ENCODE data around the gene HPSE. TPM values are rescaled to one million over a fixed set of nuclear protein-coding genes. Genes with fewer than 3 reads are reported as not detected.
"Not testable (repeated sequence)": the region's sequence is repeated elsewhere in the genome, so short reads cannot be mapped to it uniquely, and the experiment has no call there.

HPSE gene
- total RNA-seq, 1 donor from 2014 or later: 1.0 TPM

DNA sequence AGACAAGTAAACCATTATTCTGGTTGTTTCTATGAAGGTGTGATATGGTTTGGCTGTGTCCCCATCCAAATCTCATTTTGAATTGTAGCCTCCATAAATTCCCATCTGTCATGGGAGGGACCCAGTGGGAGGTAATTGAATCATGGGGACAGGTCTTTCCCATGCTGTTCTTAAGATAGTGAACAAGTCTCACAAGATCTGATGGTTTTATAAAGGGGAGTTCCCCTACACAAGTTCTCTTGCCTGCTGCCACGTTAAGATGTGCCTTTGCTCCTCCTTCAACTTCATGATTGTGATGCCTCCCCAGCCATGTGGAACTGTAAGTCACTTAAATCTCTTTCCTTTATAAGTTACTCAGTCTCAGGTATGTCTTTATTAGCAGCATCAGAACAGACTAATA is 46.3 kb downstream of the HPSE start:
- H3K9me3 ChIP-seq (ENCODE audit: control insufficient read depth in 3 of 3, low read length in 3 of 3); H3K27ac ChIP-seq (ENCODE audit: low read depth, low read length); H3K9ac ChIP-seq (ENCODE audit: low read depth in 1 of 3, low read length in 3 of 3); H3K4me3 ChIP-seq (ENCODE audit: low read length in 3 of 3); H3K36me3 ChIP-seq (ENCODE audit: control insufficient read depth in 3 of 3, insufficient read depth in 3 of 3, low read length in 3 of 3); H3K27me3 ChIP-seq (ENCODE audit: control insufficient read depth in 3 of 3, insufficient read depth in 3 of 3, low read length in 3 of 3); H3K4me1 ChIP-seq (ENCODE audit: control insufficient read depth in 3 of 3, insufficient read depth in 3 of 3, low read length in 3 of 3): not testable (repeated sequence)

DNA sequence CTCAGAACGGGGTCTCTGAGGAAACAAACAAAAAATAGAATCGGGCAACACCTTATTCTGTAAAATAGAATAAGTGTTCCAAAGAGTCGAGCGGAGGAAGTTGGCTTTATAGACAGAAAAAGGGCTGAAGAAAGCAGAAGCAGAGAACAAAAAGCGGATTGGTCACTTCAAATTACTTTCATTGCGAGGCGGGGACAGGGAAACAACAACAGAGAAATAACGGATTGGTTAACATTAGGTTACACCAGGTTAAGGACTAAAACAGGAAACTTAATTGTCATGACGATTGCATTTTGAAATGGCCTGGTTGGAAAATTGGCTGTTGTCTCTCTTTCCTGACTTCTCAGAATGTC is 49.6 kb downstream of the HPSE start:
- H3K4me1 ChIP-seq (ENCODE audit: control insufficient read depth in 3 of 3, insufficient read depth in 3 of 3, low read length in 3 of 3): peaks cover 22 to 25% (median 23%) of the 10 kb centered on the region in 3 donors
- peak overlapping the region; percentile 82 to 89 (median 86) for H3K9ac ChIP-seq (ENCODE audit: low read depth in 1 of 3, low read length in 3 of 3)
- H3K36me3 ChIP-seq (ENCODE audit: control insufficient read depth in 3 of 3, insufficient read depth in 3 of 3, low read length in 3 of 3): no peaks in the 10 kb centered on the region
- no peaks in the 10 kb centered on the region for H3K27me3 ChIP-seq (ENCODE audit: control insufficient read depth in 3 of 3, insufficient read depth in 3 of 3, low read length in 3 of 3)
- H3K4me3 ChIP-seq (ENCODE audit: low read length in 3 of 3): peak overlapping the region; percentile 81 to 90 (median 81)
- H3K27ac ChIP-seq (ENCODE audit: low read depth, low read length): peak overlapping the region; percentile 92
- no peaks in the 10 kb centered on the region for H3K9me3 ChIP-seq (ENCODE audit: control insufficient read depth in 3 of 3, low read length in 3 of 3)

DNA sequence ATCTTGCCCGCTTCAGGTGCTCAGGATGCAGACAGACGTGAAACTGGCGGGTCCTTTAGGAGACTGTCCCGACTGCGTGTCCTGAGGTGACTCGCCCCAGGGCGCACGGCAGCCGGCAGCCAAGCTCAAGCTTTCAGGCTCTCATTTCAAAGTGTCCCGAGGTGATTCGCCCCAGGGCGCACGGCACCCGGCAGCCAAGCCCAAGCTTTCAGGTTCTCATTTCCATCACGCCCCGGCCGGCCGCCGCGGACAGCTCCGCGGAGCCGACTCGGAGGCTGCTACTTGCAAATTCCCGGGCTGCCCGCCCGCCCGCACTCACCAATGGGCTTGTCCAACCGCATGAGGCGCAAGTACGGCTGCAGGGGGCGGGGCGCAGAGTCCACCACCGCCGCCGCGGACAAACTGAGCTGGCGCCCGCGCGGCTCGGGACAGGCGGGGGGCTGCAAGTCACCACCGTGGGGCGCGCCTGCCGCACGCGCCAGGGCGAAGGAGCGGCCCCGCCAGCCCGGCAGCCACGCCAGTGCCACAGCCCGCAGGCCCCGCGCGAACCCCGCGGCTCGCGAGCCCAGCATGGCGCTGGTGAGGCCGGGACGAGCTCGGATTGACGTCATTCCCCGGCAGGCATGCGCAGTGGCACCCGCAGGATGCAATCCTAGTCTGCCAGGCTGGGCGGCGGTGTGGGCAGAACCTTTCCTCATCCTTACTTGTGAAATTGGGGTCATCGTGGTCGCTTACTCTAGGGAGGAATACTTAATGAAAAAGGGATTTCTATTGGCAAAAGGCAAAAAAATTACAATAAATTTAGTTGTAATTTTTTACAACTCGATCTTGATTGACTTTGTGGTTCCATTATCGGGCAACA is 50.2 kb downstream of the HPSE start, which contains the start of gene COQ2:
TSS of gene COQ2 (minus strand) at position 606 of the 862 bp plus-strand sequence. CDS start at position 572, 34 bp downstream.
- Histone ChIP-seq H3K4me1 (ENCODE audit: control insufficient read depth in 3 of 3, insufficient read depth in 3 of 3, low read length in 3 of 3) (peaks cover 22 to 25% (median 23%) of the 10 kb centered on the region in 3 donors), H3K36me3 (ENCODE audit: control insufficient read depth in 3 of 3, insufficient read depth in 3 of 3, low read length in 3 of 3) (no peaks in the 10 kb centered on the region), H3K27me3 (ENCODE audit: control insufficient read depth in 3 of 3, insufficient read depth in 3 of 3, low read length in 3 of 3) (no peaks in the 10 kb centered on the region), H3K9me3 (ENCODE audit: control insufficient read depth in 3 of 3, low read length in 3 of 3) (no peaks in the 10 kb centered on the region), H3K9ac (ENCODE audit: low read depth in 1 of 3, low read length in 3 of 3) (peak within 1 kb of the TSS; percentile 82 to 89 (median 86)), H3K4me3 (ENCODE audit: low read length in 3 of 3) (peak within 1 kb of the TSS; percentile 81 to 90 (median 81)), H3K27ac (ENCODE audit: low read depth, low read length) (peak within 1 kb of the TSS; percentile 92)

DNA sequence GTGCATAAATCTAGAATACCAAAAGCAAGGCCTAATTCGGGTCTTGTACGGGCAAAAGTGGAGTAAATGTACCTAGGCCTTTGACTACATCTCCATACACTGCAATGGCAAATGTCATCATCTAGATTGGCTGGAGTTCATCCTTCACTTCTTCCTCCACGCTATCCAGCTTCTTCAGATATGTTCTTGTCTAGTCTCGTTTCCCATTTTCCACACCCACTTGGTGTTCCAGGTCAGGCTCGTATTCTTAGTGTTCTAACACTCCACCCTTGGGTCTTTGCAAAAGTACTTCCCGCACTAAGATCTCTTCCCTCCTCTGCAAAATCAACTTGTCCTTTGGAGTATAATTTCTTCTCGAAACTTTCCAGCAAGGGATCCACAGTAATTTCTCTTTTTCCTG is 51.5 kb downstream of the HPSE start:
- Histone ChIP-seq H3K9me3 (ENCODE audit: control insufficient read depth in 3 of 3, low read length in 3 of 3) (no peaks in the 10 kb centered on the region), H3K27ac (ENCODE audit: low read depth, low read length) (no peak overlapping the region), H3K4me1 (ENCODE audit: control insufficient read depth in 3 of 3, insufficient read depth in 3 of 3, low read length in 3 of 3) (peaks cover 22 to 25% (median 23%) of the 10 kb centered on the region in 3 donors), H3K36me3 (ENCODE audit: control insufficient read depth in 3 of 3, insufficient read depth in 3 of 3, low read length in 3 of 3) (peaks cover 2 to 5% (median 4%) of the 10 kb centered on the region in 3 donors), H3K4me3 (ENCODE audit: low read length in 3 of 3) (peak overlapping the region in 1 of 3 donors; percentile 81), H3K27me3 (ENCODE audit: control insufficient read depth in 3 of 3, insufficient read depth in 3 of 3, low read length in 3 of 3) (no peaks in the 10 kb centered on the region), H3K9ac (ENCODE audit: low read depth in 1 of 3, low read length in 3 of 3) (peak overlapping the region in 1 of 3 donors; percentile 82)

DNA sequence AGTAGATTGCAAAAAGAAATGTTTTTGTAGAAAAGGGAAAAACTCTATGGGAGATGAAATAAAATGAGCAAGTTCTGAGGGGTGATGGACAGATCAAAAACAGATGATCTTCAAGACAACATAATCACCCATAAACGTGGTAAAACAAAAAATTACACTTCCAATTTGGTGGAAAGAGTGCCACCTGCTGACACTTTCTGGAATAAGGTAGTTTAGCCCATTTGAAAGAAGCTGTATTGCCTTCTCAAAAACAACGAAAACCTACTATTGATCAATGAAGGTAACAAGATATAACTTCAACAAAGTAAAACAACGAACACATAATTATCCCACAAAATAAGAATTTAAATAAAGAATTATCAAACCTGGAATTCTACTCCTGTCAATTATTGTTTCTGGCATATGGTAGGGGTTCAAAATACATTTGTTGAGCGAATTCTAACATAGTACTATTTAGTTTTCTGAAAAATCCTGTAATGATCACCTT is 52.6 kb downstream of the HPSE start:
- H3K4me3 ChIP-seq (ENCODE audit: low read length in 3 of 3): no peak overlapping the region
- no peak overlapping the region for H3K27ac ChIP-seq (ENCODE audit: low read depth, low read length)
- peak overlapping the region in 1 of 3 donors; percentile 17 for H3K9ac ChIP-seq (ENCODE audit: low read depth in 1 of 3, low read length in 3 of 3)
- no peaks in the 10 kb centered on the region for H3K9me3 ChIP-seq (ENCODE audit: control insufficient read depth in 3 of 3, low read length in 3 of 3)
- peaks cover 2 to 5% (median 4%) of the 10 kb centered on the region in 3 donors for H3K36me3 ChIP-seq (ENCODE audit: control insufficient read depth in 3 of 3, insufficient read depth in 3 of 3, low read length in 3 of 3)
- peaks cover 22 to 25% (median 23%) of the 10 kb centered on the region in 3 donors for H3K4me1 ChIP-seq (ENCODE audit: control insufficient read depth in 3 of 3, insufficient read depth in 3 of 3, low read length in 3 of 3)
- no peaks in the 10 kb centered on the region for H3K27me3 ChIP-seq (ENCODE audit: control insufficient read depth in 3 of 3, insufficient read depth in 3 of 3, low read length in 3 of 3)

DNA sequence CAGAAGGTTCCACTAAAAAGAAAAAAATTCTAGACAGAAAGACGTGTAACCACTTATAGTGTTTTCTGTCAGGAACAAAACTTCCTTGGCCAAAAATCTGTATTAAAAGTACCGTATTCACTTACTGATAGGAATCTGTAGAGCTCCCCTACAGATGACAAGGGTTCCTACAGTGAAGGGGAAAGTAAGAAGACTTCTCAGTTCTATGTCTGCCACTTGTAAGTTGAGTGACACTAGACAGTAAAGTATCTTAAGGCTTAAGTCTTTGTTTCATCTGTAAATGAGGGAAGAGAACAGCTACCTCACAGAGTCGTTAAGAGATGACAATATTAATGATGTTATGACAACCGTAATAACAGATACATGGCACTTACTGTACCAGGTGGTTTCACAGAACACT is 53.3 kb downstream of the HPSE start:
- Histone ChIP-seq H3K27ac (ENCODE audit: low read depth, low read length) (no peak overlapping the region), H3K4me3 (ENCODE audit: low read length in 3 of 3) (no peak overlapping the region), H3K36me3 (ENCODE audit: control insufficient read depth in 3 of 3, insufficient read depth in 3 of 3, low read length in 3 of 3) (peaks cover 2 to 5% (median 4%) of the 10 kb centered on the region in 3 donors), H3K4me1 (ENCODE audit: control insufficient read depth in 3 of 3, insufficient read depth in 3 of 3, low read length in 3 of 3) (peaks cover 22 to 25% (median 23%) of the 10 kb centered on the region in 3 donors), H3K27me3 (ENCODE audit: control insufficient read depth in 3 of 3, insufficient read depth in 3 of 3, low read length in 3 of 3) (no peaks in the 10 kb centered on the region), H3K9ac (ENCODE audit: low read depth in 1 of 3, low read length in 3 of 3) (peak overlapping the region in 1 of 3 donors; percentile 9), H3K9me3 (ENCODE audit: control insufficient read depth in 3 of 3, low read length in 3 of 3) (no peaks in the 10 kb centered on the region)

DNA sequence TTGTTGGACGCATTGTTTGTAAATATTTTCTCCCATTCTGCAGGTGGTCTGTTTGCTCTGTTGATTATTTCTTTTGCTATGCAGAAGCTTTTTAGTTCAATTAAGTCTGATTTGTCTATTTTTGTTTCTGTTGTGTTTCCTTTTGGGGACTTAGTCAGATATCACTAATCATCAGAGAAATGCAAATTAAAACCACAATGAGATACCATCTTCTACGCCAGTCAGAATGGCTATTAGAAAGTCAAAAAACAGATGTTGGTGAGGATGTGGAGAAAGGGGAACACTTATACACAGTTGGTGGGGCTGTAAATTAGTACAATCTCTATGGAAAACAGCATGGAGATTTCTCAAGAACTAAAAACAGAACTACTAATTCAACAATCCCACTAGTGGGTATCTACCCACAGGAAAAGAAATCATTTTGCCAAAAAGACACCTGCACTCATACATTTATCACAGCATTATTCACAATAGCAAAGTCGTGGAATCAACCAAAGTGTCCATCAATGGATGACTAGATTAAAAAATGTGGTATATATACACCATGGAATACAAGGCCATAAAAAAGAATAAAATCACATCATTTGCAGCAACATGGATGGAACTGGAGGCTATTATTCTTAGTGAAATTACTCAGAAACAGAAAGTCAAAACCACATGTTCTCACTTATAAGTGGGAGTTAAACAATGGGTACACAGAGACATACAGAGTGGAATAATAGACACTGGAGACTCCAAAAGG is 58.2 kb downstream of the HPSE start:
- Histone ChIP-seq H3K4me3 (ENCODE audit: low read length in 3 of 3) (no peak overlapping the region), H3K27me3 (ENCODE audit: control insufficient read depth in 3 of 3, insufficient read depth in 3 of 3, low read length in 3 of 3) (no peaks in the 10 kb centered on the region), H3K4me1 (ENCODE audit: control insufficient read depth in 3 of 3, insufficient read depth in 3 of 3, low read length in 3 of 3) (peaks cover under 1 to 2% (median 2%) of the 10 kb centered on the region in 3 donors), H3K9me3 (ENCODE audit: control insufficient read depth in 3 of 3, low read length in 3 of 3) (no peaks in the 10 kb centered on the region), H3K9ac (ENCODE audit: low read depth in 1 of 3, low read length in 3 of 3) (no peak overlapping the region), H3K27ac (ENCODE audit: low read depth, low read length) (no peak overlapping the region), H3K36me3 (ENCODE audit: control insufficient read depth in 3 of 3, insufficient read depth in 3 of 3, low read length in 3 of 3) (peaks cover 5 to 18% (median 7%) of the 10 kb centered on the region in 3 donors)

DNA sequence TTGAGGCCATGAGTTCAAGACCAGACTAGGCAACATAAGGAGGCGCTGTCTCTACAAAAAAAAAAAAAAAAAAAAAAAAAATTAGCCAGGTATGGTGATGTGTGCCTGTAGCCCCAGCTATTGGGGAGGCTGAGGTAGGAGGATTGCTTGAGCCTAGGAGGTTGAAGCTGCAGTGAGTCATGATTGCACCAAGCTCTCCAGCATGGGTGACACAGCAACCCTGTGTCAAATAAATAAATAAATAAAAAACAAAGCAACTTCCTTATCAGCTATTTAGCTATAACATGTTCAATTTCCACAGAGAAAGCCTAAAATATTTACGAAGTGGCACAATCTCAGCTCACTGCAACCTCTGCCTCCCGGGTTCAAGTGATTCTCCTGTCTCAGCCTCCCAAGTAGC is 60.7 kb downstream of the HPSE start:
- not testable (repeated sequence) for H3K4me3 ChIP-seq (ENCODE audit: low read length in 3 of 3); H3K9me3 ChIP-seq (ENCODE audit: control insufficient read depth in 3 of 3, low read length in 3 of 3); H3K9ac ChIP-seq (ENCODE audit: low read depth in 1 of 3, low read length in 3 of 3); H3K4me1 ChIP-seq (ENCODE audit: control insufficient read depth in 3 of 3, insufficient read depth in 3 of 3, low read length in 3 of 3); H3K27me3 ChIP-seq (ENCODE audit: control insufficient read depth in 3 of 3, insufficient read depth in 3 of 3, low read length in 3 of 3); H3K27ac ChIP-seq (ENCODE audit: low read depth, low read length)
- peaks cover 9 to 32% (median 19%) of the 10 kb centered on the region in 3 donors for H3K36me3 ChIP-seq (ENCODE audit: control insufficient read depth in 3 of 3, insufficient read depth in 3 of 3, low read length in 3 of 3)

DNA sequence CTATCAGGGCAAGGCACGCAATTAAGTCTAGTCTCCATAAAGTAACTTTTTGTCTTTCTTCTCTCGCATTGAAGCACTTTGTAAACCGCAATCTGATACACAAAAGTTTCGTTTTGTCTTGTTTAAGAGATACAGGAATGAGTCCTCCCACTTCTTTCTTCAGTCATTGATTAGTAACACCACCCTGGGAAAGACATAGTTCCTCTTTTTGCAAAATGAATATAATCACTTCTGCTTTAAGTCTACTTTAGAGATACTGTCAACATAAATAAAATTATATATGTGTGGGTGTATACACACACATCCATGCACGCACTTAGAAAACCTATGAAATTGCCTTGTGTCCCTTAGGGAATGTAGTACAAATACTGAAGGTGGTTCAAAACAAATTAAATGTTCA is 61.7 kb downstream of the HPSE start:
- Histone ChIP-seq H3K36me3 (ENCODE audit: control insufficient read depth in 3 of 3, insufficient read depth in 3 of 3, low read length in 3 of 3) (peaks cover 9 to 33% (median 21%) of the 10 kb centered on the region in 3 donors), H3K9me3 (ENCODE audit: control insufficient read depth in 3 of 3, low read length in 3 of 3) (no peaks in the 10 kb centered on the region), H3K9ac (ENCODE audit: low read depth in 1 of 3, low read length in 3 of 3) (no peak overlapping the region), H3K27ac (ENCODE audit: low read depth, low read length) (no peak overlapping the region), H3K4me1 (ENCODE audit: control insufficient read depth in 3 of 3, insufficient read depth in 3 of 3, low read length in 3 of 3) (no peaks in the 10 kb centered on the region), H3K27me3 (ENCODE audit: control insufficient read depth in 3 of 3, insufficient read depth in 3 of 3, low read length in 3 of 3) (no peaks in the 10 kb centered on the region), H3K4me3 (ENCODE audit: low read length in 3 of 3) (no peak overlapping the region)
